Neural progenitor cell (in vitro differentiated cells): ENCODE data around the gene ADGRV1. TPM values are rescaled to one million over a fixed set of nuclear protein-coding genes. Genes with fewer than 3 reads are reported as not detected.

Experiments
- DNase-seq: peaks from one replicate; pipeline ENCODE4 v3.0.0-alpha.2; 2016; ENCODE audit warnings: low spot score
- H2AFZ ChIP-seq: fragments of 200-600 bp; sonication (generic); replicated peaks from 2 replicates; pipeline ENCODE4 v1.6.1; 2016; ENCODE audit warnings: antibody characterized with exemption
- H3F3A ChIP-seq: fragments of 200-600 bp; sonication (generic); 2 replicates; pipeline ENCODE4 v1.6.1; 2016; ENCODE audit warnings: antibody characterized with exemption, low read depth
- H3K27ac ChIP-seq: fragments of 200-600 bp; sonication (generic); 2 replicates; pipeline ENCODE4 v1.5.1; 2016; ENCODE audit warnings: mild to moderate bottlenecking
- H3K27me3 ChIP-seq: fragments of 200-600 bp; sonication (generic); 2 replicates; pipeline ENCODE4 v1.6.1; 2016; ENCODE audit warnings: mild to moderate bottlenecking, moderate library complexity
- H3K36me3 ChIP-seq: fragments of 200-600 bp; sonication (generic); 2 replicates; pipeline ENCODE4 v1.5.1; 2016
- H3K4me1 ChIP-seq: fragments of 200-600 bp; sonication (generic); 2 replicates; pipeline ENCODE4 v1.6.1; 2016; ENCODE audit warnings: mixed run types
- H3K4me2 ChIP-seq: fragments of 200-600 bp; sonication (generic); 2 replicates; pipeline ENCODE4 v1.6.1; 2016
- H3K4me3 ChIP-seq: fragments of 200-600 bp; sonication (generic); 2 replicates; pipeline ENCODE4 v1.5.1; 2016
- H3K79me2 ChIP-seq: fragments of 200-600 bp; sonication (generic); 2 replicates; pipeline ENCODE4 v1.6.1; 2016; ENCODE audit warnings: low read depth
- H3K9ac ChIP-seq: fragments of 200-600 bp; sonication (generic); 2 replicates; pipeline ENCODE4 v1.6.1; 2016
- H3K9me3 ChIP-seq: fragments of 200-600 bp; sonication (generic); 2 replicates; pipeline ENCODE4 v1.5.1; 2016; ENCODE audit warnings: low read depth
- H4K20me1 ChIP-seq: fragments of 200-600 bp; sonication (generic); 2 replicates; pipeline ENCODE4 v1.6.1; 2016; ENCODE audit warnings: low read depth
- H3K27ac Mint-ChIP-seq: 3 replicates; pipeline ENCODE4 v1.8.0; 2021; ENCODE audit warnings: mixed read lengths
- H3K27me3 Mint-ChIP-seq: 2 replicates; pipeline ENCODE4 v1.8.0; 2022; ENCODE audit warnings: low read depth, mild to moderate bottlenecking, inconsistent platforms, moderate library complexity, mixed read lengths; ENCODE audit not compliant: insufficient read depth
- H3K36me3 Mint-ChIP-seq: 3 replicates; pipeline ENCODE4 v1.8.0; 2021; ENCODE audit warnings: mixed read lengths
- H3K4me1 Mint-ChIP-seq: 3 replicates; pipeline ENCODE4 v1.8.0; 2021; ENCODE audit warnings: mixed read lengths
- H3K4me3 Mint-ChIP-seq: 3 replicates; pipeline ENCODE4 v1.8.0; 2021; ENCODE audit warnings: mild to moderate bottlenecking, moderate library complexity, mixed read lengths
- H3K9me3 Mint-ChIP-seq: 3 replicates; pipeline ENCODE4 v1.8.0; 2020; ENCODE audit warnings: mixed read lengths
- EZH2 ChIP-seq: fragments of 200-600 bp; sonication (generic); IDR thresholded peaks from 2 replicates; pipeline ENCODE4 v1.6.1; 2017; ENCODE audit warnings: antibody characterized with exemption, mild to moderate bottlenecking, moderate library complexity
- EZH2phosphoT487 ChIP-seq: fragments of 200-600 bp; sonication (generic); IDR thresholded peaks from 2 replicates; pipeline ENCODE4 v1.6.1; 2017; ENCODE audit warnings: antibody characterized with exemption
- total RNA-seq: library from RNA; depleted of rRNA; stranded (reverse); fragments of >200 nt; gene quantifications from 2 replicates; pipeline ENCODE4 v1.2.3, GENCODE V29; 2015; ENCODE audit warnings: low replicate concordance
- TF ChIP-seq, protein P1 (sequence below): fragments of 200-600 bp; sonication (generic); IDR thresholded peaks from 2 replicates; pipeline ENCODE4 v1.5.1; 2017; ENCODE audit warnings: antibody characterized with exemption, mild to moderate bottlenecking

The ADGRV1 gene
- total RNA-seq, 1 donor from 2014 or later, result 151 TPM

DNA sequence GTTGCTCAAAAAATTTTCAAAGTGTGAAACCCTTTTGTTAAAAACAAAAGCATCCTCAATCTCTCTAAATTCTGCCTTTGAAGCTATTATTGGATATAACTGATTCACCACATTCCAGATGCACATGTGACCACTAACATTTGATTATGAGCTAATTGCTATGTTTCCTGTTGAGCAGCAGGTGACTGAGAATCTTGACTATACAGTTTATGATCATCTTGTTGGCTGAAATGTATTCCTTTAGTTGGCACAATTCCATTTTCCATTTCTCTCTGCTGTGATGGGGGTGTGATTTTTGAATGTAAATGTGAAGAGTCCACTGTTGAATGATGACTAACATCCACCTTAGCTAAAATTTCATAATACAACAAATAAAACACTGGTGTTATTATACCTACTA, 39.9 kb upstream of the ADGRV1 start:
- Histone ChIP-seq H3F3A (peaks cover 8% of the 10 kb centered on the region), H2AFZ (no peak overlapping the region), H3K27me3 (no peaks in the 10 kb centered on the region), H3K36me3 (no peaks in the 10 kb centered on the region), H3K79me2 (no peaks in the 10 kb centered on the region), H3K4me3 (no peak overlapping the region), H3K27ac (no peak overlapping the region), H4K20me1 (no peaks in the 10 kb centered on the region), H3K4me1 (no peaks in the 10 kb centered on the region), H3K9me3 (no peaks in the 10 kb centered on the region), H3K9ac (no peak overlapping the region), H3K4me2 (no peak overlapping the region)
- Mint-ChIP-seq H3K27ac (no peak overlapping the region), H3K4me3 (no peak overlapping the region), H3K36me3 (peaks cover 32% of the 10 kb centered on the region), H3K4me1 (no peaks in the 10 kb centered on the region), H3K9me3 (no peaks in the 10 kb centered on the region), H3K27me3 (no peaks in the 10 kb centered on the region)
- no peak for DNase-seq
- TF ChIP-seq, protein P1, sequence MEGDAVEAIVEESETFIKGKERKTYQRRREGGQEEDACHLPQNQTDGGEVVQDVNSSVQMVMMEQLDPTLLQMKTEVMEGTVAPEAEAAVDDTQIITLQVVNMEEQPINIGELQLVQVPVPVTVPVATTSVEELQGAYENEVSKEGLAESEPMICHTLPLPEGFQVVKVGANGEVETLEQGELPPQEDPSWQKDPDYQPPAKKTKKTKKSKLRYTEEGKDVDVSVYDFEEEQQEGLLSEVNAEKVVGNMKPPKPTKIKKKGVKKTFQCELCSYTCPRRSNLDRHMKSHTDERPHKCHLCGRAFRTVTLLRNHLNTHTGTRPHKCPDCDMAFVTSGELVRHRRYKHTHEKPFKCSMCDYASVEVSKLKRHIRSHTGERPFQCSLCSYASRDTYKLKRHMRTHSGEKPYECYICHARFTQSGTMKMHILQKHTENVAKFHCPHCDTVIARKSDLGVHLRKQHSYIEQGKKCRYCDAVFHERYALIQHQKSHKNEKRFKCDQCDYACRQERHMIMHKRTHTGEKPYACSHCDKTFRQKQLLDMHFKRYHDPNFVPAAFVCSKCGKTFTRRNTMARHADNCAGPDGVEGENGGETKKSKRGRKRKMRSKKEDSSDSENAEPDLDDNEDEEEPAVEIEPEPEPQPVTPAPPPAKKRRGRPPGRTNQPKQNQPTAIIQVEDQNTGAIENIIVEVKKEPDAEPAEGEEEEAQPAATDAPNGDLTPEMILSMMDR, result no peak
- TF ChIP-seq EZH2phosphoT487 (no peak), EZH2 (no peak)

- Histone ChIP-seq H3K9ac (no peak overlapping the region), H3K4me2 (no peak overlapping the region)
These were observed 39.5 kb upstream of the ADGRV1 start for GRCh38 chr5:90519081-90519480.

DNA sequence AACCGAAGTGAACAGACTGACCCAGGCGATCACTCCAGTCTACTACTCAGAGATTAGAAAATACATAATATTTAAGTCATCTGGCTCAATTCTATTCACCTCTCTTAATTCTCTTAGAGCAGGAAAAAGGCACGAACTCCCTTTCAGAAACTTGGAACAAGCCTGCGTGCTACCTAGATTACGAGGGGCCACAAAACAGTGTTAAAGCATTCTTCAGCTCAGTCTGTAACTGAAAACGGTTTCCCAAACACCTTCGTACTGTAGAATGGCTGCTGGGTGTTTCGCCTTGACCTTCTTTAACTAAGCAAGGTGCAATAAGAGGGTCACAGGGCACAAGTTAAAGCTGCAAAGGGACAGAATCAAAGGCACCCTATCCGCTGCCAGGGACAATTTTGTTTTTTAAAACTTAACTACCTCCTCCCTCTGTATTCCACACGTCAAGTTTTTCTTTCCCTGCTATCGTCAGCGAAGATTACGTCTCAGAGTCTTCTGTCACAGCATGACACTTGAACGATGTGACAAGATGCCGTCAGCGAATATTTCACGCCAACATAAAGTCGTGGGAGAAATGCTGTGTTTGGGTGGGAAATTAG, 29.9 kb upstream of the ADGRV1 start:
- no peaks in the 10 kb centered on the region for H3K27me3 Mint-ChIP-seq
- no peak overlapping the region for H3K27ac ChIP-seq
- H3K9ac ChIP-seq, result peak overlapping the region; percentile 11
- peak; percentile 21 for DNase-seq
- no peaks in the 10 kb centered on the region for H3K36me3 ChIP-seq
- peak overlapping the region; percentile 56 for H2AFZ ChIP-seq
- TF ChIP-seq EZH2 (no peak), EZH2phosphoT487 (no peak)
- TF ChIP-seq, protein P1, result no peak
- no peaks in the 10 kb centered on the region for H3K9me3 ChIP-seq
- H3K27me3 ChIP-seq, result no peaks in the 10 kb centered on the region
- peaks cover 3% of the 10 kb centered on the region for H3F3A ChIP-seq
- H3K4me3 ChIP-seq, result peak overlapping the region; percentile 91
- peaks cover 8% of the 10 kb centered on the region for H3K36me3 Mint-ChIP-seq
- H3K27ac Mint-ChIP-seq, result peak overlapping the region; percentile 23
- H3K9me3 Mint-ChIP-seq, result no peaks in the 10 kb centered on the region
- H4K20me1 ChIP-seq, result no peaks in the 10 kb centered on the region
- H3K4me1 Mint-ChIP-seq, result peaks cover 32% of the 10 kb centered on the region
- peaks cover 28% of the 10 kb centered on the region for H3K79me2 ChIP-seq
- peak overlapping the region; percentile 94 for H3K4me2 ChIP-seq
- H3K4me3 Mint-ChIP-seq, result peak overlapping the region; percentile 86
- peaks cover 4% of the 10 kb centered on the region for H3K4me1 ChIP-seq

More at GRCh38 chr5:90519081-90519480, 39.5 kb upstream of the ADGRV1 start:
- Histone ChIP-seq H3K79me2 (no peaks in the 10 kb centered on the region), H3K4me3 (no peak overlapping the region), H2AFZ (no peak overlapping the region), H3K4me1 (no peaks in the 10 kb centered on the region), H3K36me3 (no peaks in the 10 kb centered on the region), H3K9me3 (no peaks in the 10 kb centered on the region), H4K20me1 (no peaks in the 10 kb centered on the region), H3K27ac (no peak overlapping the region), H3F3A (peaks cover 8% of the 10 kb centered on the region), H3K27me3 (no peaks in the 10 kb centered on the region)
- H3K36me3 Mint-ChIP-seq, result peaks cover 34% of the 10 kb centered on the region
- DNase-seq, result no peak
- no peak overlapping the region for H3K4me3 Mint-ChIP-seq
- H3K27ac Mint-ChIP-seq, result no peak overlapping the region
- no peaks in the 10 kb centered on the region for H3K27me3 Mint-ChIP-seq
- H3K9me3 Mint-ChIP-seq, result no peaks in the 10 kb centered on the region
- no peaks in the 10 kb centered on the region for H3K4me1 Mint-ChIP-seq
- TF ChIP-seq EZH2phosphoT487 (no peak), EZH2 (no peak)

- Mint-ChIP-seq H3K27ac (peak within 1 kb of the TSS; percentile 95), H3K27me3 (no peaks in the 10 kb centered on the region), H3K36me3 (peaks cover 6% of the 10 kb centered on the region), H3K4me1 (peaks cover 37% of the 10 kb centered on the region), H3K4me3 (peak within 1 kb of the TSS; percentile 97), H3K9me3 (no peaks in the 10 kb centered on the region)
- Histone ChIP-seq H2AFZ (peak within 1 kb of the TSS; percentile 98), H3K9me3 (no peaks in the 10 kb centered on the region), H3K36me3 (no peaks in the 10 kb centered on the region), H4K20me1 (no peaks in the 10 kb centered on the region), H3K9ac (peak within 1 kb of the TSS; percentile 11), H3K27ac (no peak within 1 kb of the TSS), H3K4me2 (peak within 1 kb of the TSS; percentile 94), H3K27me3 (no peaks in the 10 kb centered on the region), H3K4me3 (peak within 1 kb of the TSS; percentile 91), H3F3A (peaks cover 3% of the 10 kb centered on the region), H3K79me2 (peaks cover 28% of the 10 kb centered on the region), H3K4me1 (peaks cover 4% of the 10 kb centered on the region)
- TF ChIP-seq, protein P1, result no peak
- TF ChIP-seq EZH2phosphoT487 (no peak), EZH2 (no peak)
- DNase-seq, result peak; percentile 97
These were observed 29.2 kb upstream of the ADGRV1 start, which contains the start of gene LYSMD3 for GRCh38 chr5:90529194-90529938. LYSMD3 (minus strand) TSS chr5:90529584; CDS start chr5:90525289, 4,295 bp downstream.
